Activated CD8-positive, alpha-beta memory T cell treated with anti-CD3 and anti-CD28 coated beads for 1 hour (primary cell): Measurements from ENCODE around the gene PIK3C2A.

ENCODE experiments used
- DNase-seq, 2 donors: peaks; one replicate each; pipeline ENCODE4 v3.0.0-alpha.2; 2020; ENCODE audit warnings: low read depth in 1 of 2; ENCODE audit errors: extremely low read depth in 1 of 2

Gene PIK3C2A

DNA sequence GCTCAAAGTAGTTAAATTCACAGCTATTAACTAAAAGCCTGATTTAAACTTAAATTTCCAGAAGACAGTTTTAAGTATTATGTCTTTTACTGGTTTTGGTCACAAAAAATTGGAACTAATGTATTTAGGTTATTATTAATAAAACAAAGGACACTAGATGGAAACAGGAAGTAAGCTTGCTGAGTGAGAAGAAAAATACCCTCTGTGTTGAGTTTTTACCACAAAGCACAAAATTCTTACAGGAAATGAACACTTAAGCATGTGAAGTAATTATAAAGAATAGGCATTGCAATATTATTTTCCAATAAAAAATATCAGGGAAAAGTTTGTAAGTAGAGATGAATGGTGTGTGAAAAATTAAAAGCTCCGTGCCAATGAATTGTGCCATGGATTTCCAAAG lies 46.3 kb downstream of the PIK3C2A start:
- DNase-seq = no peak

DNA sequence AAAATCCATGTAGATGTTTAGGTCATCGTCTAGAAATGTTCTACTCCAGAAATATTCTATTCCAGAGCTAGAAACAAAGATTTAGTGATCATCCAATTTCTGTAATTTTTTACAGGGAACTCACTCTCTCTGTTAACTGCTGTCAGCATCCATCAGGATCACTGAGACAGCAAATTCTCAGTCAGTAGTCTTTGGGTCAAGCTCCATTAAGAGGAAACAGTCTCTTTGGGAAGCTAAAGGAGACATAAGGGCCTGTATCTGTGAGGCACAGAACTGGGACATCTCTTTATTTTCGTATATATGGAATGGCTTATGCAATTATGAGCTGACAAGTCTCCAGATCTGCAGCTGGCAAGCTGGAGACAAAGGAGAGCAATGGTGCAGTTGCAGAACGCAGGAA lies 48.3 kb downstream of the PIK3C2A start:
- DNase-seq = no peak
